IMR-90 (cell line): Measurements from ENCODE around the gene RASL10A. TPM values are rescaled to one million over a fixed set of nuclear protein-coding genes. Genes with fewer than 3 reads are reported as not detected.

ENCODE experiments used
- ATAC-seq: fragments of 200-7000 bp; cut with Tn5 transposase; 2 replicates; pipeline ENCODE4 v1.9.1; 2020; ENCODE audit warnings: low read depth, mild to moderate bottlenecking, moderate library complexity
- BruUV-seq: library from RNA; stranded (reverse); fragments of 400-500 nt; replicated peaks from 2 replicates; lab custom pipeline; 2021; lab: Mats Ljungman, UMichigan
- CTCF ChIA-PET: fragments of 300-600 bp; formaldehyde crosslinking; extraction: SDS; loops from one replicate; lab custom pipeline; 2021; ENCODE audit warnings: antibody characterized with exemption; lab: Yijun Ruan, JAX
- POLR2A ChIA-PET: fragments of 300-600 bp; sonication (Branson Sonifier 250); formaldehyde crosslinking; loops from one replicate; lab custom pipeline; 2022; ENCODE audit warnings: antibody characterized with exemption; ENCODE audit not compliant: unreplicated experiment; lab: Charles Lee
- DNase-seq: peaks from one replicate; pipeline ENCODE4 v3.0.0; 2013
- H2AFZ ChIP-seq: replicated peaks from 2 replicates; pipeline ENCODE3; 2013; ENCODE audit warnings: low read length, mild to moderate bottlenecking; ENCODE audit not compliant: poor library complexity
- H2AK5ac ChIP-seq: 2 replicates; pipeline ENCODE4 v1.6.1; 2013; ENCODE audit warnings: low read depth, low read length, inconsistent platforms
- H2AK9ac ChIP-seq: replicated peaks from 2 replicates; pipeline ENCODE3; 2013; ENCODE audit warnings: mild to moderate bottlenecking, low read depth, low read length, moderate library complexity; ENCODE audit not compliant: poor library complexity
- H2BK120ac ChIP-seq: 2 replicates; pipeline ENCODE4 v1.6.1; 2013; ENCODE audit warnings: low read depth, low read length, inconsistent platforms
- H2BK15ac ChIP-seq: 3 replicates; pipeline ENCODE4 v1.6.1; 2013; ENCODE audit warnings: low read depth, low read length, inconsistent platforms
- H2BK20ac ChIP-seq: 2 replicates; pipeline ENCODE4 v1.6.1; 2013; ENCODE audit warnings: low read depth, mild to moderate bottlenecking, inconsistent platforms, low read length, moderate library complexity
- H2BK5ac ChIP-seq: 2 replicates; pipeline ENCODE4 v1.6.1; 2013; ENCODE audit warnings: mild to moderate bottlenecking, low read depth, low read length, inconsistent platforms; ENCODE audit not compliant: poor library complexity, severe bottlenecking
- H3K14ac ChIP-seq: replicated peaks from 2 replicates; pipeline ENCODE4 v1.6.1; 2013; ENCODE audit warnings: low read depth, low read length, inconsistent platforms
- H3K18ac ChIP-seq: 2 replicates; pipeline ENCODE4 v1.6.1; 2013; ENCODE audit warnings: low read depth, low read length, control low read depth
- H3K23ac ChIP-seq: 2 replicates; pipeline ENCODE4 v1.6.1; 2013; ENCODE audit warnings: low read depth, low read length, inconsistent platforms
- H3K27ac ChIP-seq: 2 replicates; pipeline ENCODE4 v1.5.1; 2013; ENCODE audit warnings: mild to moderate bottlenecking, control low read depth, low read length; ENCODE audit not compliant: insufficient read depth
- H3K27me3 ChIP-seq: 2 replicates; pipeline ENCODE4 v1.6.1; 2013; ENCODE audit warnings: low read length; ENCODE audit not compliant: control insufficient read depth, insufficient read depth
- H3K36me3 ChIP-seq: 2 replicates; pipeline ENCODE4 v1.6.1; 2013; ENCODE audit warnings: low read length, mixed read lengths; ENCODE audit not compliant: control insufficient read depth, insufficient read depth
- H3K4ac ChIP-seq: 2 replicates; pipeline ENCODE4 v1.6.1; 2013; ENCODE audit warnings: low read depth, low read length, inconsistent platforms
- H3K4me1 ChIP-seq: 2 replicates; pipeline ENCODE4 v1.6.1; 2013; ENCODE audit warnings: low read length, mixed read lengths; ENCODE audit not compliant: control insufficient read depth, insufficient read depth
- H3K4me2 ChIP-seq: 2 replicates; pipeline ENCODE4 v1.6.1; 2013; ENCODE audit warnings: low read depth, mild to moderate bottlenecking, control low read depth, low read length, moderate library complexity
- H3K4me3 ChIP-seq: 2 replicates; pipeline ENCODE4 v1.5.1; 2013; ENCODE audit warnings: low read depth, mild to moderate bottlenecking, control low read depth, low read length, moderate library complexity; ENCODE audit not compliant: insufficient read depth
- H3K56ac ChIP-seq: 2 replicates; pipeline ENCODE4 v1.6.1; 2013; ENCODE audit warnings: low read length, inconsistent platforms; ENCODE audit not compliant: insufficient read depth; ENCODE audit errors: extremely low read depth
- H3K79me1 ChIP-seq, 2 experiments: 2 replicates each; pipeline ENCODE4 v1.6.1; 2013; ENCODE audit warnings: low read length in 2 of 2, inconsistent platforms in 1 of 2, low read depth in 1 of 2
- H3K9ac ChIP-seq: 2 replicates; pipeline ENCODE4 v1.6.1; 2013; ENCODE audit warnings: low read depth, low read length, control low read depth
- H3K9me1 ChIP-seq: 2 replicates; pipeline ENCODE4 v1.6.1; 2013; ENCODE audit warnings: low read length, inconsistent platforms; ENCODE audit not compliant: insufficient read depth
- H3K9me3 ChIP-seq: 2 replicates; pipeline ENCODE4 v1.6.1; 2013; ENCODE audit warnings: low read length; ENCODE audit not compliant: control insufficient read depth, insufficient read depth
- H4K20me1 ChIP-seq: 2 replicates; pipeline ENCODE4 v1.6.1; 2013; ENCODE audit warnings: low read length, inconsistent platforms; ENCODE audit not compliant: insufficient read depth
- H4K5ac ChIP-seq: 2 replicates; pipeline ENCODE4 v1.6.1; 2013; ENCODE audit warnings: mild to moderate bottlenecking, low read depth, low read length, control low read depth
- H4K8ac ChIP-seq, 2 experiments: 2 replicates each; pipeline ENCODE4 v1.6.1; 2013; ENCODE audit warnings: low read depth in 2 of 2, low read length in 2 of 2, control low read depth in 1 of 2, inconsistent platforms in 1 of 2
- H4K91ac ChIP-seq: 2 replicates; pipeline ENCODE4 v1.6.1; 2013; ENCODE audit warnings: low read depth, low read length, inconsistent platforms; ENCODE audit not compliant: insufficient read depth
- RAD21 ChIP-seq: IDR thresholded peaks from 2 replicates; pipeline ENCODE4 v1.6.1; 2012; ENCODE audit warnings: low read length, improper control_type of control experiment
- WGBS, 2 experiments: methylation state at CpG; one replicate each; pipeline versions ENCODE4 v1.1.5 to v1.1.7; 2013; ENCODE audit warnings: missing lambda C conversion rate in 2 of 2; ENCODE audit not compliant: insufficient read length in 1 of 2; ENCODE audit errors: extremely low coverage in 2 of 2; 5-methylcytosine and 5-hydroxymethylcytosine counted together
- dilution Hi-C: fragments of 300-500 bp; cut with HindIII; formaldehyde crosslinking; loops from one replicate; pipeline ENCODE4 v1.14.3; 2018; ENCODE audit warnings: low sequenced_read_pairs; ENCODE audit not compliant: unreplicated experiment
- in situ Hi-C: fragments of 300-500 bp; cut with MboI; formaldehyde crosslinking; loops from 3 replicates; pipeline ENCODE4 v1.14.3; 2019; ENCODE audit warnings: low sequenced_read_pairs, inconsistent platforms, mixed read lengths
- intact Hi-C: fragments of 100-400 bp; cut with micrococcal nuclease; formaldehyde crosslinking; loops from 2 replicates; pipeline ENCODE4 v1.10.0; 2022
- polyA plus RNA-seq, 3 experiments: library from polyadenylated mRNA; depleted of rRNA; stranded (reverse); fragments of >200 nt; gene quantifications; 2 replicates each; pipeline ENCODE4 v1.2.3, GENCODE V29; 2012; ENCODE audit warnings: low replicate concordance in 1 of 3
- total RNA-seq: library from RNA; depleted of rRNA; stranded (reverse); fragments of >200 nt; gene quantifications from 2 replicates; pipeline ENCODE4 v1.2.3, GENCODE V29; 2012
- TF ChIP-seq, protein P1 (sequence below): fragments of 150-350 bp; IDR thresholded peaks from 2 replicates; pipeline ENCODE4 v1.6.1; 2017; ENCODE audit warnings: mild to moderate bottlenecking, antibody characterized with exemption, low read length, low read depth

Gene RASL10A
- total and polyA plus RNA-seq, 2 of the 4 experiments (the other 2 are of a cell fraction) = 0.26 TPM; not detected in 1

DNA sequence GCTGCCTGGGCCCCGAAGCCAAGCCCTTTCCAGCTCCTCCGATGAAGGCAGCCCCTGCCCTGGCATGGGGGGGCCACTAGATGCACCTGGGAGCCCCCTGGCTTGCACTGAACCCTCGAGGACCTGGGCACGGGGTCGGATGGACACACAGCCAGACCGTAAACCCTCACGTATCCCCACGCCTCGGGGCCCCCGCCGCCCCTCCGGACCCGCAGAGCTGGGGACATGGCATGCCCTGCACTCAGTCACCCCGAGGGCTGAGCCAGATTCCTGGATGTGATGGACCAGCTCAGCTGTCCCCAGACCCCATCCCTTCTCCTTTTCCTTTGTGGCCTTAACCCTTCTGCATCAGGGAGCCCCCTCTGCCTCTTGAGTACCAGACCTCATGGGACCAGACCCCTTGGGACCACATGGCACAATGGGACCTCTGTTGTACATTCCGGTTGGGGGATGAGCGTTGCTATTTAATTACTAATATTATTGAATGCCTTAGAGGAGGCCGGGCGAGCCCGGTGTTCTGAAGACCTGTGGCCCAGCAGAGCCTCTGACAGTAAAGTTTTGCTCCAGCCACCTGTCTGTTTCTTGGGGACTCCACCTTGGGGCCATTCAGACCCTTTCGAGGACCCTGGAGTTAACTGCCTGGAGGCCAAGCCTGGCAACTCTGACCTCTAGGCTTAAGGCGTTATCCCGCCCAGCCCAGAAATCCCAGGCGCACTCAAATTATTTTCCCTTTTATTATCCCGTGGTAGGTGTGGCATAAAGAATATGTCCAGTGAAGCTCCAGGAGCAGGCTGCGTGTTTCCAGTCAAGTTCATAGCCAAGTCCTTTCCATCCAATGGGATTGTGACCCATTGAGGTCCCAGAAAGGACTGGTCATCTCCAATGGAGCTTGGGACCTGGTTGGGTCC lies 3.0 kb downstream of the RASL10A start:
- Histone ChIP-seq H2AK9ac (no peak overlapping the region), H4K91ac (no peak overlapping the region), H3K27ac (no peak overlapping the region), H2BK120ac (no peak overlapping the region), H3K4me2 (no peak overlapping the region), H4K5ac (no peak overlapping the region), H3K56ac (no peak overlapping the region), H3K27me3 (peaks cover 41% of the 10 kb centered on the region), H3K4me3 (no peak overlapping the region), H3K4ac (no peak overlapping the region), H3K9me3 (no peaks in the 10 kb centered on the region), H3K79me1 (peaks cover 5 to 37% of the 10 kb centered on the region in 2 experiments; a peak in 3 of 4 replicates), H2BK15ac (no peak overlapping the region), H2AK5ac (no peak overlapping the region), H3K23ac (no peak overlapping the region), H4K20me1 (peaks cover 34% of the 10 kb centered on the region), H2BK5ac (no peak overlapping the region), H3K4me1 (peaks cover 15% of the 10 kb centered on the region), H3K9me1 (peaks cover 5% of the 10 kb centered on the region; the same call in 1 of the 2 replicates), H3K9ac (no peak overlapping the region), H4K8ac (no peak overlapping the region), H3K14ac (no peak overlapping the region), H3K18ac (no peak overlapping the region), H2AFZ (no peak overlapping the region), H2BK20ac (no peak overlapping the region), H3K36me3 (peaks cover 2% of the 10 kb centered on the region; the same call in 1 of the 2 replicates)
- in situ Hi-C loops (no loop called here), intact Hi-C loops (no loop called here), dilution Hi-C loops (no loop called here)
- DNase-seq = no peak
- WGBS, 2 experiments = 92% methylated on average over 10 of the region's 25 CpGs; no CpG with 5 or more reads in 1 of the 2 experiments
- CTCF ChIA-PET = interaction anchor here (0.9 kb wide), 1 partner anchor 9 kb away, joined by 3 read pairs; no protein-coding TSS in a partner anchor
- no peak for TF ChIP-seq RAD21
- TF ChIP-seq, protein P1, sequence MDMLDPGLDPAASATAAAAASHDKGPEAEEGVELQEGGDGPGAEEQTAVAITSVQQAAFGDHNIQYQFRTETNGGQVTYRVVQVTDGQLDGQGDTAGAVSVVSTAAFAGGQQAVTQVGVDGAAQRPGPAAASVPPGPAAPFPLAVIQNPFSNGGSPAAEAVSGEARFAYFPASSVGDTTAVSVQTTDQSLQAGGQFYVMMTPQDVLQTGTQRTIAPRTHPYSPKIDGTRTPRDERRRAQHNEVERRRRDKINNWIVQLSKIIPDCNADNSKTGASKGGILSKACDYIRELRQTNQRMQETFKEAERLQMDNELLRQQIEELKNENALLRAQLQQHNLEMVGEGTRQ = no peak
- ATAC-seq = no peak
- BruUV-seq = no TSS peak
- POLR2A ChIA-PET = interaction anchor here (0.5 to 0.6 kb wide), 2 partner anchors 41 to 1266 kb away, joined by 3 read pairs; no protein-coding TSS in a partner anchor
